Stimulated activated naive B cell treated with anti-CD40 and anti-IgM and Interleukin-4, amounts not matched to agents 10 μg/mL and 1 μg/mL and 100 μg/mL, for 72 hours (primary cell): ENCODE results near the gene FAM161B.
"Not testable (repeated sequence)": the region's sequence is repeated elsewhere in the genome, so short reads cannot be mapped to it uniquely, and the experiment has no call there.

ENCODE experiments used
- ATAC-seq, 2 donors: fragments of 150-1000 bp; cut with Tn5 transposase; replicated peaks; 2 replicates each; pipeline ENCODE4 v1.10.0; 2021; ENCODE audit warnings: moderate library complexity in 1 of 2
- DNase-seq: peaks from one replicate; pipeline ENCODE4 v3.0.0; 2021
- H3K27ac Mint-ChIP-seq: one replicate; pipeline ENCODE4 v1.8.0; 2022; ENCODE audit warnings: mild to moderate bottlenecking, mixed read lengths
- H3K27me3 Mint-ChIP-seq, 2 donors: one replicate each; pipeline ENCODE4 v1.8.0; 2022; ENCODE audit warnings: mixed read lengths in 2 of 2
- H3K36me3 Mint-ChIP-seq, 2 donors: one replicate each; pipeline ENCODE4 v1.8.0; 2022; ENCODE audit warnings: mixed read lengths in 2 of 2, mild to moderate bottlenecking in 1 of 2
- H3K4me1 Mint-ChIP-seq, 2 donors: one replicate each; pipeline ENCODE4 v1.8.0; 2022; ENCODE audit warnings: mixed read lengths in 2 of 2, mild to moderate bottlenecking in 1 of 2
- H3K4me3 Mint-ChIP-seq, 2 donors: one replicate each; pipeline ENCODE4 v1.8.0; 2022; ENCODE audit warnings: mild to moderate bottlenecking in 2 of 2, mixed read lengths in 2 of 2, moderate library complexity in 1 of 2
- H3K9me3 Mint-ChIP-seq, 2 donors: one replicate each; pipeline ENCODE4 v1.8.0; 2022; ENCODE audit warnings: mixed read lengths in 2 of 2, mild to moderate bottlenecking in 1 of 2

Gene FAM161B

GRCh38 chr14:73949752-73950734 is at the start of gene FAM161B, which contains the start of gene COQ6:
Gene FAM161B, minus strand, starts transcription at chr14:73950094. Its CDS starts 68 bp downstream, at chr14:73950026.
Gene COQ6, plus strand, starts transcription at chr14:73950302. Its CDS starts 31 bp downstream, at chr14:73950333.
- ATAC-seq = peak; percentile 94
- no peaks in the 10 kb centered on the region for H3K27me3 Mint-ChIP-seq

GRCh38 chr14:73998726-73999125 is 48.8 kb upstream of the FAM161B start:
- ATAC-seq (no peak), DNase-seq (no peak)
- Mint-ChIP-seq H3K4me3 (no peak overlapping the region), H3K27ac (no peak overlapping the region), H3K36me3 (peaks cover 4 to 26% of the 10 kb centered on the region in 2 donors), H3K27me3 (no peaks in the 10 kb centered on the region), H3K9me3 (no peaks in the 10 kb centered on the region), H3K4me1 (no peaks in the 10 kb centered on the region)

More at GRCh38 chr14:73949752-73950734, at the start of gene FAM161B, which contains the start of gene COQ6:
- H3K4me1 Mint-ChIP-seq = peaks cover 4 to 24% of the 10 kb centered on the region in 2 donors
- peak; percentile 93 for DNase-seq
- H3K4me3 Mint-ChIP-seq = peak within 1 kb of the TSS; percentile 98 to 100
- no peaks in the 10 kb centered on the region for H3K9me3 Mint-ChIP-seq
- H3K36me3 Mint-ChIP-seq = peaks cover 3 to 9% of the 10 kb centered on the region in 2 donors
- peak within 1 kb of the TSS; percentile 98 for H3K27ac Mint-ChIP-seq

- Mint-ChIP-seq H3K4me3 (no peak overlapping the region), H3K27ac (no peak overlapping the region), H3K4me1 (no peaks in the 10 kb centered on the region), H3K27me3 (no peaks in the 10 kb centered on the region), H3K36me3 (peaks cover 4 to 24% of the 10 kb centered on the region in 2 donors), H3K9me3 (no peaks in the 10 kb centered on the region)
- DNase-seq = no peak
- ATAC-seq = no peak
Measured at GRCh38 chr14:73997944-73998447, 48.1 kb upstream of the FAM161B start.

- H3K36me3 Mint-ChIP-seq = peaks cover 4 to 19% of the 10 kb centered on the region in 2 donors
- DNase-seq = no peak
- no peaks in the 10 kb centered on the region for H3K27me3 Mint-ChIP-seq
- H3K27ac Mint-ChIP-seq = no peak overlapping the region
- H3K4me3 Mint-ChIP-seq = no peak overlapping the region
- no peak for ATAC-seq
- H3K4me1 Mint-ChIP-seq = no peaks in the 10 kb centered on the region
- no peaks in the 10 kb centered on the region for H3K9me3 Mint-ChIP-seq
Measured at GRCh38 chr14:73997108-73997943, 47.4 kb upstream of the FAM161B start.

- no peak overlapping the region for H3K27ac Mint-ChIP-seq
- no peak for ATAC-seq
- peaks cover 4 to 19% of the 10 kb centered on the region in 2 donors for H3K36me3 Mint-ChIP-seq
Measured at GRCh38 chr14:73996731-73997107, 46.8 kb upstream of the FAM161B start.

GRCh38 chr14:73995977-73996378 is 46.1 kb upstream of the FAM161B start:
- DNase-seq (no peak), ATAC-seq (no peak)
- Mint-ChIP-seq H3K4me1 (no peaks in the 10 kb centered on the region), H3K9me3 (no peaks in the 10 kb centered on the region), H3K4me3 (no peak overlapping the region), H3K27ac (no peak overlapping the region), H3K27me3 (no peaks in the 10 kb centered on the region), H3K36me3 (peaks cover 4 to 21% of the 10 kb centered on the region in 2 donors)

More at GRCh38 chr14:73996731-73997107, 46.8 kb upstream of the FAM161B start:
- Mint-ChIP-seq H3K4me3 (no peak overlapping the region), H3K4me1 (no peaks in the 10 kb centered on the region), H3K27me3 (no peaks in the 10 kb centered on the region), H3K9me3 (no peaks in the 10 kb centered on the region)
- DNase-seq = no peak

GRCh38 chr14:73994926-73995325 is 45.0 kb upstream of the FAM161B start:
- not testable (repeated sequence) for H3K4me3 Mint-ChIP-seq, H3K9me3 Mint-ChIP-seq, H3K27me3 Mint-ChIP-seq, DNase-seq, H3K4me1 Mint-ChIP-seq, ATAC-seq, H3K27ac Mint-ChIP-seq
- peaks cover 3 to 17% of the 10 kb centered on the region in 2 donors for H3K36me3 Mint-ChIP-seq

GRCh38 chr14:73991092-73991491 is 41.2 kb upstream of the FAM161B start:
- Mint-ChIP-seq H3K4me3 (no peak overlapping the region), H3K4me1 (no peaks in the 10 kb centered on the region), H3K36me3 (peaks cover 12 to 22% of the 10 kb centered on the region in 2 donors), H3K27ac (no peak overlapping the region), H3K9me3 (no peaks in the 10 kb centered on the region), H3K27me3 (no peaks in the 10 kb centered on the region)
- DNase-seq (no peak), ATAC-seq (no peak)

- H3K4me3 Mint-ChIP-seq, ATAC-seq, H3K27me3 Mint-ChIP-seq, H3K4me1 Mint-ChIP-seq, H3K9me3 Mint-ChIP-seq, DNase-seq, H3K27ac Mint-ChIP-seq: not testable (repeated sequence)
- peaks cover 23 to 28% of the 10 kb centered on the region in 2 donors for H3K36me3 Mint-ChIP-seq
Measured at GRCh38 chr14:73988656-73989055, 38.8 kb upstream of the FAM161B start.

GRCh38 chr14:73988065-73988464 is 38.2 kb upstream of the FAM161B start:
- Mint-ChIP-seq H3K4me1 (no peaks in the 10 kb centered on the region), H3K9me3 (no peaks in the 10 kb centered on the region), H3K4me3 (no peak overlapping the region), H3K36me3 (peaks cover 23 to 28% of the 10 kb centered on the region in 2 donors), H3K27ac (no peak overlapping the region), H3K27me3 (no peaks in the 10 kb centered on the region)
- DNase-seq = no peak
- no peak for ATAC-seq

GRCh38 chr14:73977896-73978295 is 28.0 kb upstream of the FAM161B start:
- Mint-ChIP-seq H3K4me1 (no peaks in the 10 kb centered on the region), H3K9me3 (no peaks in the 10 kb centered on the region), H3K27me3 (no peaks in the 10 kb centered on the region), H3K27ac (peak overlapping the region; percentile 37), H3K4me3 (no peak overlapping the region), H3K36me3 (peaks cover 11 to 19% of the 10 kb centered on the region in 2 donors)
- DNase-seq (no peak), ATAC-seq (no peak)

GRCh38 chr14:73976125-73976524 is 26.2 kb upstream of the FAM161B start:
- no peak overlapping the region for H3K4me3 Mint-ChIP-seq
- H3K36me3 Mint-ChIP-seq = peaks cover 19 to 31% of the 10 kb centered on the region in 2 donors
- no peak for DNase-seq
- no peaks in the 10 kb centered on the region for H3K9me3 Mint-ChIP-seq
- no peak for ATAC-seq
- no peaks in the 10 kb centered on the region for H3K4me1 Mint-ChIP-seq
- no peaks in the 10 kb centered on the region for H3K27me3 Mint-ChIP-seq
- H3K27ac Mint-ChIP-seq = no peak overlapping the region

GRCh38 chr14:73973497-73973896 is 23.6 kb upstream of the FAM161B start:
- ATAC-seq (no peak), DNase-seq (no peak)
- Mint-ChIP-seq H3K27ac (no peak overlapping the region), H3K4me1 (no peaks in the 10 kb centered on the region), H3K27me3 (no peaks in the 10 kb centered on the region), H3K9me3 (no peaks in the 10 kb centered on the region), H3K4me3 (no peak overlapping the region), H3K36me3 (peaks cover 24 to 41% of the 10 kb centered on the region in 2 donors)

GRCh38 chr14:73968885-73969284 is 19.0 kb upstream of the FAM161B start:
- no peaks in the 10 kb centered on the region for H3K27me3 Mint-ChIP-seq
- no peaks in the 10 kb centered on the region for H3K9me3 Mint-ChIP-seq
- H3K4me1 Mint-ChIP-seq = no peaks in the 10 kb centered on the region
- peaks cover 24 to 52% of the 10 kb centered on the region in 2 donors for H3K36me3 Mint-ChIP-seq
- no peak overlapping the region for H3K4me3 Mint-ChIP-seq
- ATAC-seq (no peak), DNase-seq (no peak)
- H3K27ac Mint-ChIP-seq = no peak overlapping the region
